GM19328 (cell line): ENCODE measurements around the gene BMP3.
A peak's percentile ranks its signal among the peaks of the same experiment; 100 is the strongest.

ENCODE experiments used
- ATAC-seq: cut with Tn5 transposase; IDR thresholded peaks from one replicate; pipeline ENCODE4 v1.9.1; 2021; ENCODE audit warnings: mild to moderate bottlenecking, moderate library complexity; ENCODE audit not compliant: unreplicated experiment

BMP3 gene

GRCh38 chr4:81040012-81040659 is 9.6 kb downstream of the BMP3 start:
- ATAC-seq = no peak

- ATAC-seq = no peak
Observed at GRCh38 chr4:81042578-81043365, 12.3 kb downstream of the BMP3 start.

- ATAC-seq = no peak
Observed at GRCh38 chr4:81049330-81049729, 18.8 kb downstream of the BMP3 start.

GRCh38 chr4:81049907-81050306 is 19.4 kb downstream of the BMP3 start:
- no peak for ATAC-seq

GRCh38 chr4:81052119-81053068 is 21.9 kb downstream of the BMP3 start:
- peak; percentile 97 for ATAC-seq

- no peak for ATAC-seq
Observed at GRCh38 chr4:81058621-81059020, 28.1 kb downstream of the BMP3 start.

GRCh38 chr4:81060587-81061343 is 30.3 kb downstream of the BMP3 start:
- ATAC-seq = no peak

- ATAC-seq = no peak
Observed at GRCh38 chr4:81061344-81061730, 30.8 kb downstream of the BMP3 start.

- no peak for ATAC-seq
Observed at GRCh38 chr4:81062001-81062400, 31.5 kb downstream of the BMP3 start.

GRCh38 chr4:81065446-81065845 is 34.9 kb downstream of the BMP3 start:
- no peak for ATAC-seq

GRCh38 chr4:81069706-81070331 is 39.3 kb downstream of the BMP3 start:
- peak; percentile 99 for ATAC-seq

GRCh38 chr4:81071013-81071412 is 40.5 kb downstream of the BMP3 start:
- no peak for ATAC-seq

- no peak for ATAC-seq
Observed at GRCh38 chr4:81081156-81081555, 50.6 kb downstream of the BMP3 start.

GRCh38 chr4:81084029-81084428 is 53.5 kb downstream of the BMP3 start:
- no peak for ATAC-seq

GRCh38 chr4:81084634-81085033 is 54.1 kb downstream of the BMP3 start:
- ATAC-seq = no peak

- ATAC-seq = no peak
Observed at GRCh38 chr4:81085291-81085690, 54.8 kb downstream of the BMP3 start.

GRCh38 chr4:81085979-81086378 is 55.5 kb downstream of the BMP3 start:
- no peak for ATAC-seq

- no peak for ATAC-seq
Observed at GRCh38 chr4:81093720-81094401, 63.4 kb downstream of the BMP3 start.

GRCh38 chr4:81095389-81095788 is 64.9 kb downstream of the BMP3 start:
- ATAC-seq = no peak

GRCh38 chr4:81096566-81096965 is 66.1 kb downstream of the BMP3 start:
- no peak for ATAC-seq
